GM18526 (cell line): ENCODE measurements around the gene C17orf50.

Experiments used
- POLR2A ChIP-seq: IDR thresholded peaks from 3 replicates; pipeline ENCODE4 v1.6.1; 2011; ENCODE audit not compliant: insufficient read length; ENCODE audit errors: extremely low read depth

The C17orf50 gene

DNA sequence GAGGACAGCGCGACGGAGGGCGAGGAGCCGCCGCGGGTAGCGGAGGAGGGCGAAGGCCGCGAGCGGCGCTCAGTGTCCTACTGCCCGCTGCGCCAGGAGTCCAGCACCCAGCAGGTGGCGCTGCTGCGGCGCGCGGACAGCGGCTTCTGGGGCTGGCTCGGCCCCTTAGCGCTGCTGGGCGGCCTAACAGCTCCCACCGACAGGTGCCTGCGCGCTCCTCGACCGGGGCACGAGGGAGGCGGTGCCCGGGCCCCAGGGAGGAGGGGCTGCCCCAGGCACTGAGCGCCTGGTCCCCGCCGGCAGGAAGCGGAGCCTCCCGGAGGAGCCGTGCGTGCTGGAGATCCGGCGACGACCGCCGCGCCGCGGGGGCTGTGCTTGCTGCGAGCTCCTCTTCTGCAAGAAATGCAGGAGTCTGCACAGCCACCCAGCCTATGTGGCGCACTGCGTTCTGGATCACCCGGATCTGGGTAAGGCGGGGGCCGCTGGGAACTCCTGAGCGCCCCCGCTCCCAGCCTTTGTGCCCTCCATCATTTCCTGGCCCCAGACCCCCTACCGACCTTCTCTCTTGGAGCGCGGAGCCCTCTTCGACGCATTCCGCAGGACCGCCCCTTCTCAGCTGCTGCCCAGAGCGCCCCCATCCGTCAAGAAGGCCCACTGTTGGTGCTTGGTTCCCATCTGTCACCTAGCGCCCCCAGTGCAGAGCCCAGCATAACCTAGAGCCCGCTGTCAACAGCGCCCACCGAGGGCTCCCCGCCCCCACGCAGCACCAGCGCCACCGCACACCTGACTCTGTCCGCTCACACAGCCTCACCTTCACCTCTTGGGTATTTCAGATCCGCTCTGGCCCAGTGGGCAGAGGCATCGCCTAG, 3.7 kb downstream of the C17orf50 start:
- TF ChIP-seq POLR2A = no peak

GRCh38 chr17:35765086-35765710, 4.5 kb downstream of the C17orf50 start:
- no peak for TF ChIP-seq POLR2A

DNA sequence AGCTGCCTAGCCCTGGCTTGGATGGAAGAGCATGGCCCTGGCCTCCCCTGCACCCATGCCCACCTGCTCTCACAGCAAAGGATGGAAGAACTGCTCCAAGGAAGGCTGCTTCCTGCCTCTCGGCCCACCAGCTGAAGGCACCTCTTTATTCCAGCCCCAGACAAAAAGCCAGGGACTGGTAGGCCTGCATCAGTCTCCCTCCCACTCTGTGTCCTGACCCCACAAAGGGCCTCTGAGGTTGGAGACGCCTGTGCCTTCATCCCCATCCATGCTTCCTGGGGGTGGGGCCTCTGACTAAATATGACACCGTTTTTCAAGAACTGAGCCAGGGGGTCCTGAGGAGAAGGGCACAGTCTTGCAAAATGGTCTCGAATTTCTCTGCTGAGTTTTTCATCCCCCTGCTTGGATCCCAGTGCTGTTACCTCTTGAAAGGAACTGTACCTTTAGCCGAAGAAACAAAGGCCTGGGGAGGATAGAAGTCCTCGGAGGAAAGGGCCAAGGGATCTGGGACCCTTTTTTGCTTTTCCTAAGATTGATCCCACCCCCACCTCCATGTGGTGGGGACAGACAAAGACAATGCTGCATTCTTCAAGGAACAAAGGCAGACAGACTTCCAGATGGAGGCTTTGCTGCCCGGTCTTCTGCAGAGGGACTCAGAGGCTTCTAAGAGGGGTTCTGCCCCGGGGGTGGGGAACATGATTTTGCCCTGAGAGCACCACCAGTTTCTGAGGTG, 5.2 kb downstream of the C17orf50 start:
- TF ChIP-seq POLR2A = no peak

DNA sequence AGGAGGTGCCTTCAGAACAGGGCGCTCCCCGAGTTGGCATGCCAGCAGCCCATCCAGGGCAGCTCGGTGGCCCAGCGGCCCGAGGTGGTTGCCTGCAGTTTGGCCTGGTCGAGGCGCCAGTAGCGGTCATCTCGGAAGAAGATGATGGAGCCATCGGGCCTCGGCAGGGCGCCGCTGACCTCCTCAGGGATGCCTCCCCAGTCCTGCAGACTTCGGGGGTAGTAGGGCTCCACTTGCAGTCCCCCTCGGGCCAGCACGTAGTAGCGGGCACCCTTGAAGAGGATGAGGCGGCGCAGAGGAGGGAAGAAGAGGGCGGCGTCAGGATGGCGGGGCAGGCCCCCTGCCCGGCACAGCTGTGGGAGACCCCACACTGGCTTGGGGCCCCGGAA, 5.8 kb downstream of the C17orf50 start:
- TF ChIP-seq POLR2A = no peak

- no peak for TF ChIP-seq POLR2A
Observed at GRCh38 chr17:35766903-35767510, 6.3 kb downstream of the C17orf50 start.

- TF ChIP-seq POLR2A = no peak
Observed at GRCh38 chr17:35768797-35769196, 8.1 kb downstream of the C17orf50 start.

DNA sequence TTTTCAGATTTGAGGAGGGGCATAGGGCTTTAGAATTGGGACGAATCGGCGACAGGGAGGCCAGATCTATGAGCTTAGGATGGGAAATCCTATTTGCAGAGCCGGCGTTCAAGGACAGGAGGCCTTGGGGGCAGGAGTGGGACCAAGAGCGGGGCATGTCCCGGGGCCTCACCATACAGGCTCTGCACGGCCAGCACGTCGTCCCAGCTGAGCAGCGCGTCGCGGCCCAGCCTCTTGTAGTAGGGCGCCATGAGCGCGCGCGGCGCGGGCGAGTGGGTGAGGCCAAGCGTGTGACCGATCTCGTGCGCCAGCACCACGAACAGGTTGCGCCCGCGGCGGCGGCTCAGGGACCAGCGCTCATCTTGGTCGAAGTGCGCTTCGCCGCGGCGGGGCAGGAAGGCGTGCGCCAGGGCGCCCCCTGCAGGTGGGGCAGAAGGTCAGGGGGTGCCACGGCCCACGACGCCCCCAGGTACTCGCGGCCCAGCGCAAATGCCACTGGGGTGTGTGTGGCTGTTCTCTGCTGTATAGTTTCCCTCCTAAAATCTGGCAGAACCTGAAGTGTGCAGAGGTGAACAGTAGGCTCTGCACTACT, 9.3 kb downstream of the C17orf50 start:
- no peak for TF ChIP-seq POLR2A

DNA sequence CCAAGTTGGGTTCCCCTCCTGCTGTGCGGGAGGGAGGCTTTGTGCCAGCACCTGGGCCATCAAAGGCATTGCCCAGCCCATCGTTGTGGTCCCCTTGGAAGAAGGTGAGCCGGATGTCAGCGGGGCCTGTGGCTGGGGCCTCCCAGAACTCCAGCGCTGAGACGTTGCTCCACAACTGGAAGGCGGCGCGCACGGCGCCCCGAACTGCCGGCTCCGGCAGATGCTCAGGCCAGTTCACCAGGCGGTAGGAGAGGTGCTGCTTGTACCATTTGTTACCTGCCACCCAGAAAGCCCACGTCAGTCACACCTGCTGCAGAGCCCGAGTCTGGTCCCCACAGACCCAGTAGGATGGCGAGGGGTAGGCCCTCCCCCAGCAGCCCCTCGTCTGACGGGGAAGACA, 12.4 kb downstream of the C17orf50 start:
- no peak for TF ChIP-seq POLR2A

GRCh38 chr17:35773679-35774425, 13.2 kb downstream of the C17orf50 start:
- no peak for TF ChIP-seq POLR2A

DNA sequence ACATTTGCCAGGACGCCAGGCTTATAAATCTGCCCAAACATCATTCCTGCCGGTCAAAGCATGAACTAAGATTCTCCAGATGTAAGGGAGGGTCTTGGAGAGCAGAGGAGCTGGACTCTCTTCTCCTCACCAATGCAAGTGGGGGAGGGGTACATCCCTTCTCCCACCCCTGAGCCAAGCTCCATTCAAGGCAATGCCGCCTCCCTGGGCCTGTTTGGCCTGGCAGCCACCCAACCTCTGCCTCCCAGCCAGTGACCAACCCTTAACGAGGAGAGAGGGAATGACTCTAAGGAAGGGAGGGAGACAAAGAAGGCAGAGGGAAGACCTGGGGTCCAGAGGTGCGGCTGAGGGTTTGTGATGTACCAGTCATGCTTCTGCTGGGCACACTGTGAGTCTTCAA, 13.8 kb downstream of the C17orf50 start:
- no peak for TF ChIP-seq POLR2A

GRCh38 chr17:35775039-35775438, 14.4 kb downstream of the C17orf50 start:
- TF ChIP-seq POLR2A = no peak

GRCh38 chr17:35775583-35775982, 14.9 kb downstream of the C17orf50 start:
- no peak for TF ChIP-seq POLR2A

DNA sequence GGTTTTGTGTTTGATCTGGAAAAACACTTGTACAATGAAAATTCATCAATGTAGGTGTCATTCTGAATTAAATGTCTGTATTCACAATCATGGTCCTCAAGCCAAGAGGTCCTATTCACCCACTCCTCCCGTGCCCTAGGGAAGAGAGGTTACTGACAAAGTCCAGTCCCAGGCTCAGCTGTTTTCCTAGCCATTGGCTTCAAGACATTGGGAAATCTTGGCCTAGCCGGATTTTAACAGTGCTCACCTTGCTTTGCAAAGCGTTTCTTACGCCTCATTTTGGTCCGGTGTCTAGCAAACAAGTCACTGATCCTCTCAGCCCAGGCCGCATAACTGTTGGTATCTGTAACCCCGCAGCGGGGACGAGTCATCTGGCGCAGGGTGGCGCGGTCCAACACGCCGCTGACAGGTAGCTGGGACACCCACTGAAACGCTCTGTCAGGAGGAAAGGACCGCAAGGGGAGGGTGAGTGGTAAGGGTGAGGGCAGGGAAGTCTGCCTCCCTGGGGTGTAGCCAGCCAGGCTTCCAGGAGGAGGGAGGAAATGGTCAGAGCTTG, 18.0 kb downstream of the C17orf50 start:
- TF ChIP-seq POLR2A = no peak

GRCh38 chr17:35780950-35781349, 20.3 kb downstream of the C17orf50 start:
- TF ChIP-seq POLR2A = no peak
